Stimulated activated CD8-positive, alpha-beta memory T cell treated with anti-CD3 and anti-CD28 coated beads, Interleukin-15, amount 100 ng/mL, for 4 hours (primary cell): ENCODE measurements around the gene SERINC4.
"Not testable (repeated sequence)": the region's sequence is repeated elsewhere in the genome, so short reads cannot be mapped to it uniquely, and the experiment has no call there.

ENCODE experiments used
- DNase-seq, 2 donors: peaks; one replicate each; pipeline ENCODE4 v3.0.0-alpha.2; 2020; ENCODE audit warnings: low read depth in 2 of 2

The SERINC4 gene

GRCh38 chr15:43749690-43750345 is 50.2 kb downstream of the SERINC4 start:
- DNase-seq, result no peak

GRCh38 chr15:43748376-43748775 is 51.6 kb downstream of the SERINC4 start:
- DNase-seq, result no peak

- not testable (repeated sequence) for DNase-seq
Observed at GRCh38 chr15:43746903-43747309, 53.1 kb downstream of the SERINC4 start.

- DNase-seq, result peak; percentile 73 to 84
Observed at GRCh38 chr15:43746245-43746902, 53.6 kb downstream of the SERINC4 start, which contains the start of gene PDIA3. PDIA3 (plus strand) TSS chr15:43746438; CDS start chr15:43746540, 102 bp downstream.
